Activated CD8-positive, alpha-beta T cell treated with anti-CD3 and anti-CD28 coated beads for 36 hours (primary cell): ENCODE data around the gene ZNF205. TPM values are rescaled to one million over a fixed set of nuclear protein-coding genes. Genes with fewer than 3 reads are reported as not detected.

Source experiments
- ATAC-seq: fragments of 200-7000 bp; cut with Tn5 transposase; one replicate; pipeline ENCODE4 v1.10.0; 2021; ENCODE audit warnings: mild to moderate bottlenecking, moderate library complexity
- CTCF ChIA-PET: fragments of 350-600 bp; sonication (Branson Sonifier 250); formaldehyde crosslinking; loops from one replicate; lab custom pipeline; 2021; ENCODE audit warnings: antibody characterized with exemption; lab: Charles Lee
- POLR2A ChIA-PET: fragments of 350-600 bp; sonication (Branson Sonifier 250); formaldehyde crosslinking; loops from one replicate; lab custom pipeline; 2021; ENCODE audit warnings: antibody characterized with exemption; lab: Charles Lee
- DNase-seq: peaks from one replicate; pipeline ENCODE4 v3.0.0-alpha.2; 2020
- H3K27ac Mint-ChIP-seq: one replicate; pipeline ENCODE4 v1.8.0; 2021; ENCODE audit warnings: mild to moderate bottlenecking, mixed read lengths
- H3K27me3 Mint-ChIP-seq: one replicate; pipeline ENCODE4 v1.8.0; 2021; ENCODE audit warnings: mixed read lengths
- H3K36me3 Mint-ChIP-seq: one replicate; pipeline ENCODE4 v1.8.0; 2021; ENCODE audit warnings: low read depth, mixed read lengths
- H3K4me1 Mint-ChIP-seq: one replicate; pipeline ENCODE4 v1.8.0; 2021; ENCODE audit warnings: low read depth, mixed read lengths
- H3K4me3 Mint-ChIP-seq: one replicate; pipeline ENCODE4 v1.8.0; 2021; ENCODE audit warnings: mild to moderate bottlenecking, moderate library complexity, mixed read lengths
- H3K9me3 Mint-ChIP-seq: one replicate; pipeline ENCODE4 v1.8.0; 2021; ENCODE audit warnings: mixed read lengths
- CTCF ChIP-seq: fragments of 200-600 bp; IDR thresholded peaks from one replicate; pipeline ENCODE4 v1.8.0; 2022; ENCODE audit warnings: antibody characterized with exemption, mild to moderate bottlenecking
- intact Hi-C: fragments of 100-400 bp; cut with micrococcal nuclease; formaldehyde crosslinking; loops from one replicate; pipeline ENCODE4 v1.10.0; 2022
- total RNA-seq, 2 experiments: library from RNA; stranded (reverse); gene quantifications; one replicate each; pipeline ENCODE4 v1.2.3, GENCODE V29; 2021

The ZNF205 gene
- total RNA-seq, 2 experiments from 2014 or later = not detected

GRCh38 chr16:3101841-3102470 lies 10.4 kb upstream of the ZNF205 start:
- ChIA-PET CTCF (interaction anchor here (0.6 to 23.9 kb wide), 11 partner anchors 8 to 74 kb away, joined by 3 to 376 read pairs (median 3); partner anchors contain the start of gene ZNF213), POLR2A (interaction anchor here (0.7 to 1.8 kb wide), 7 partner anchors 9 to 49 kb away, joined by 3 to 5 read pairs (median 3); no protein-coding TSS in a partner anchor)
- no peak for TF ChIP-seq CTCF
- intact Hi-C loops = no loop called here
- Mint-ChIP-seq H3K4me3 (peak overlapping the region; percentile 68), H3K36me3 (no peaks in the 10 kb centered on the region), H3K4me1 (peaks cover 25% of the 10 kb centered on the region), H3K27me3 (no peaks in the 10 kb centered on the region), H3K27ac (peak overlapping the region; percentile 84), H3K9me3 (no peaks in the 10 kb centered on the region)
- ATAC-seq = no peak
- DNase-seq = no peak

GRCh38 chr16:3106205-3106928 lies 6.0 kb upstream of the ZNF205 start:
- Mint-ChIP-seq H3K36me3 (no peaks in the 10 kb centered on the region), H3K4me1 (peaks cover 13% of the 10 kb centered on the region), H3K4me3 (peak overlapping the region; percentile 79), H3K27me3 (no peaks in the 10 kb centered on the region), H3K27ac (peak overlapping the region; percentile 92), H3K9me3 (no peaks in the 10 kb centered on the region)
- TF ChIP-seq CTCF = no peak
- DNase-seq (peak; percentile 96), ATAC-seq (peak; percentile 96)
- POLR2A ChIA-PET = interaction anchor here (0.9 to 1.2 kb wide), 3 partner anchors 11 to 29 kb away, joined by 3 to 5 read pairs (median 4); no protein-coding TSS in a partner anchor
- CTCF ChIA-PET = interaction anchor here (1.1 to 23.9 kb wide), 5 partner anchors 24 to 60 kb away, joined by 3 to 376 read pairs (median 4); partner anchors contain the start of gene ZNF213
- intact Hi-C loops = loop anchor here (5.0 kb wide), 1 partner anchor 51 kb away; no protein-coding TSS in a partner anchor

- Mint-ChIP-seq H3K36me3 (no peaks in the 10 kb centered on the region), H3K27ac (no peak overlapping the region), H3K27me3 (peaks cover 8% of the 10 kb centered on the region), H3K9me3 (no peaks in the 10 kb centered on the region), H3K4me3 (no peak overlapping the region), H3K4me1 (no peaks in the 10 kb centered on the region)
- TF ChIP-seq CTCF = no peak
- DNase-seq = no peak
- ChIA-PET CTCF (interaction anchor here (0.9 to 23.9 kb wide), 3 partner anchors 17 to 54 kb away, joined by 3 to 376 read pairs (median 6); partner anchors contain the start of gene ZNF213), POLR2A (interaction anchor here (0.7 to 2.3 kb wide), 3 partner anchors 12 to 36 kb away, joined by 4 to 6 read pairs (median 4); no protein-coding TSS in a partner anchor)
- ATAC-seq = no peak
- intact Hi-C loops = no loop called here
Observed at GRCh38 chr16:3112881-3113574, 642 bp downstream of the ZNF205 start.

- Mint-ChIP-seq H3K36me3 (no peaks in the 10 kb centered on the region), H3K4me3 (no peak overlapping the region), H3K9me3 (no peaks in the 10 kb centered on the region), H3K4me1 (no peaks in the 10 kb centered on the region), H3K27ac (no peak overlapping the region), H3K27me3 (peaks cover 8% of the 10 kb centered on the region)
- DNase-seq = no peak
- no peak for TF ChIP-seq CTCF
- ChIA-PET CTCF (interaction anchor here (0.9 to 23.9 kb wide), 3 partner anchors 16 to 55 kb away, joined by 3 to 376 read pairs (median 4); partner anchors contain the start of gene ZNF213), POLR2A (interaction anchor here (0.7 to 2.3 kb wide), 3 partner anchors 13 to 37 kb away, joined by 4 to 6 read pairs (median 4); no protein-coding TSS in a partner anchor)
- no peak for ATAC-seq
- intact Hi-C loops = no loop called here
Observed at GRCh38 chr16:3113765-3114479, 1.5 kb downstream of the ZNF205 start.
